Measurements from ENCODE around the gene CLTCL1.
"Not testable (repeated sequence)": the region's sequence is repeated elsewhere in the genome, so short reads cannot be mapped to it uniquely, and the experiment has no call there.

CLTCL1 gene

DNA sequence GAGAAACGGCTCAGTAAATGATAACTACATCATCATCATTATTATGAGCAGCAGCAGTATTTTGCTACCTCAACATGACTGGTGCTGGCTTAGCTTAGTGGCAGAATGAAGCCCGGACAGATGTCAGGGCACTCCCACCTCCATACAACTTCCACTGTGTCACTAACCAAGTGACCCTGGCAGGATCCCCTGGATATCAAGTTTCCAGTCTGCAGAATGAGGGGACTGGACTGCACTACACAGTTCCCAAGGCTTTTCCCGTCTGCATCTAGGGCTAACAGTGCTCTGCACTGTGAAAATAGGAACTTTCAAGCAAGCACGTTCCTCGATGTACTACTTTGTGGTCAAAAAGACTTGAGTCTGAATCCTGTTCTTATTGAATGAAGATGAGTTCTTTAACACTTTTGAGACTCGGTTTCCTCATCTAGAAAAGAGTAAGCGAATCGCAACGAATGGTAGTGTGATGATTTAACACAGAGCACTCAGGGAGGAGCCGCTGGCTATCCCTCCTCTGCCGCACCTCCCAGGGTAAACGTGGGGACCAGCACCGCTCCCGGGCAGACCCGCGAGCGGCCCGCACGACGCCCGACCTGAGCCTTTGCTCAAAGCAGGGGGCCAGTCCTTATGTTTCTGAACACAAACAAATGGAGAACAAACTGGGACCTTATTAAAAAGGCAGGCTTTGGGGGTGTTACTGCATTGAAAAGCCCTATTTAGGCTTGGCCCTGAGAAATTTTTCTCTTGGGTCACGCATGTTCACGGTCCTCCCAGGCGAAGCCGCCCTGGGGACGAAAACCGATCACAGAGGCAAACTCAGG lies 910 bp downstream of the CLTCL1 start:
- DNase-seq (ENCODE audit: low spot score) = no peak

DNA sequence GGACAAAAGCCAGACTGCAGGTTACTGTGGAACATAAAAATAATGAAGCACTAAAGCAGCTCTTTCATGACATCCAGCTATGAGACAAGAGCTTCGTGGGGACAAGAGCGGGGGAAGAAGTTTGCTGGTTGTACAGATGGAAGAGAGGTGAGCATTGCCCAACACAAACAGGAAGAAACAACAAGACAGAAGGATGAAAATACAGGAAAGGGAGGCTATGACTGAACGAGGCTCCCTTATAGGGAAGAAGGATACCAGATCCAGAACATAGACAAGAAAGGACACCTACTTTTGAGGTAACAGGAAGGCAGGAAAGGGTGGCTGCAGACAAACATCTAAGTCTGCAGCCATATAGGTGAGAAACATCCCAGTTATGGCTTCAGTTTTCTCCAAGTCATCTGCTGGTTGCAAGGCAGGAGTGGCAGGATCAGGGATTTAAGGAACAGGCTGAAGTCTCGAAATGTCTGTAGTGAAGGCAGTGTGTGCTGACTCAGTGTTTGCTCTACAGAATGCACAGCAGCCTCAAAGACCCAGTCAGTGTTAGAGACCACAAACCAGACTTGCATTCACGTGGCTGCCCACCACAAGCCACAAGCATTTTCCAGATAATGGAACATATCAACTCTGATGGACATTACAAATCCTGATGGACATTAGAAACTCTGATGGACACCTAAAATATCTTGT lies 1.9 kb downstream of the CLTCL1 start:
- no peak for DNase-seq (ENCODE audit: low spot score)

DNA sequence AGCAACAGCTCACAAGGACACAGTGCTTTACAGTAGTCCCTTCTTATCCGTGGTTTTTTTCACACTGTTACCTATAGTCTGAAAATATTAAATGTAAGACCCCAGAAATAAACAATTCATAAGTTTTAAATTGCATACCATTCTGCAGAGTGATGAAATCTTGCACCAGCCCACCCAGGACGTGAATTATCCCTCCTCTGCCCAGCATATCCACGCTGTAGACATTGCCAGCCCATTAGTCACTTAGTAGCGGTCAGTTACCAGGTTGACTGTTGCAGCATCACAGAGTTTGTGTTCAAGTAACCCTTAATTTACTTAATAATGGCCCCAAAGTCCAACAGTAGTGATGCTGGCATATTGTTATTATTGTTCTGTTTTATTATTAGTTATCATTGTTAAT lies 3.6 kb downstream of the CLTCL1 start:
- DNase-seq (ENCODE audit: low spot score) = no peak

DNA sequence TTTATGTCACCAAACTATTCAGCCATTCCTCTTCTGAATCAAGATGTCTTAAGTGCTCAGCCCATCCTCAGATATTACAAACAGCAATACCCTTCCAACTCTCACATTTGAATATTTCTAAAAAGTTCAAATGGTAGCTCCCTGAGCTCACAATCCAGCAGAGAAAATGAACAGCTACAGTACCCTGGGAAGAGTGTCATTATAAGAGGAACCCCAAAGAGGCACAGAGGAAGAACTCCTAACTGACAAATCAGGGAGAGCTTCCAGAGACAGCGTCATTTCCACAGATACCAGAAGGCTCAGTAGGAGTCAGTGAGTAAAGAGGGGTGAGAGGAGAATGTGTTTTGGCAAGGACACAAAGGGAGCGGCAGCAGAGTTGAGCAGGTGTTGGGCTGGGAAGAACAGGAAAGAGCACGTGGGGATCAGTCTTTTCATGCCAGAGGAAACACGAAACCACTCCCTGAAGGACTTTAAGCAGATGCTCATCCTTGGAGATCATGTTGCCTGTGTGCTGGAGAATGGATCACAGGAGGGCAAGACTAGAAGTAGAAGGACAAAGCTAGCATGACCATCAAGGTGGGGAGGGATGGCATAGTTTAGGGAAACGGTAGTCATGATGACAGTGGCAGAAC lies 4.3 kb downstream of the CLTCL1 start:
- no peak for DNase-seq (ENCODE audit: low spot score)

DNA sequence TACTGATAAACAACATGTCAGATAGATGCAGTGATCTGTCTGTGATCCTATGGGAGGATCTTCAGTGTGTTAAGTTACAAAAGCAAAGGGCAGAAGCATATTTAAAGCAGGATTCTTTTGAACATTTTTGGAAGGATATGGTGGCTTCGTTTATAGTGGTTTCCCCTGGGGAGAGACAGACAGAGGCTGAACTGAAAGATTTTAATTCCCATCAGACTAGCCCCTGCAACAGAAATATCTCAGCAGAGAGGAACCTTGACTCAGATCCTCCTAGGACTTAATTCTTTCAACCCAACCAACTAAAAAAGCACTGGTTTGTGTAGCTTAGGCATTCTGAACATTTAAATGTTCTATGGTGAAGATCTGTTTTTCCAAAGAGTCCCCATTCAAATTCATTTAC lies 5.7 kb downstream of the CLTCL1 start:
- no peak for DNase-seq (ENCODE audit: low spot score)

DNA sequence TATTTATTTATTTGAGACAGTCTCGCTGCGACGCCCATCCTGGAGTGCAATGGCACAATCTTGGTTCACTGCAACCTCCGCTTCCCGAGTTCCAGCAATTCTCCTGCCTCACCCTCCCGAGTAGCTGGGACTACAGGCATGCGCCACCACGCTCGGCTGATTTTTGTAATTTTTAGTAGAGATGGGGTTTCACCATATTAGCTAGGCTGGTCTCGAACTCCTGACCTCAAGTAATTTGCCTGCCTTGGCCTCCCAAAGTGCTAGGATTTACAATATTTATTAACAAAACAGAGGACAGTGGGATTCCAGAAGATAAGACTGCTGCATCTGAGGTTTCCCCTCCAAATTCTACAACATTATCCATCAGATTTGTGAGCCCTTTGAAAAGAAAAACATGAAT lies 12.4 kb downstream of the CLTCL1 start:
- DNase-seq (ENCODE audit: low spot score) = not testable (repeated sequence)

DNA sequence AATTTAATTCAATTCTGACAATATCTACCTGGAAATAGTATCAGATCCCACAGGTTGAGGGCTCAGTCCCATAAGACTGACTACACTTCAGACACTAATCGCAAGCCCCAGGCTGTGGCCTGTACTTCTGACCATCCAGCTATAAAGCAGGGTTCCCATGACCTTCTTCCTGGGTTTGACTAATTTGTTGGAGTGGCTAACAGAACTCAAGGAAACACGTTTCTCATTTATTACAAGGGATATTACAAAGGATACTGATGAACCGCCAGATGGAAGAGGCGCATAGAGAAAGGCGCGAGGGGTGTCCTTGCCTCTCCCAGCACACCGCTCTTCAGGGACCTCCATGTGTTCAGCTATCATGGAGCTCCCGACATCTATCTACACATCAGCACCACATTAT lies 13.7 kb downstream of the CLTCL1 start:
- no peak for DNase-seq (ENCODE audit: low spot score)

DNA sequence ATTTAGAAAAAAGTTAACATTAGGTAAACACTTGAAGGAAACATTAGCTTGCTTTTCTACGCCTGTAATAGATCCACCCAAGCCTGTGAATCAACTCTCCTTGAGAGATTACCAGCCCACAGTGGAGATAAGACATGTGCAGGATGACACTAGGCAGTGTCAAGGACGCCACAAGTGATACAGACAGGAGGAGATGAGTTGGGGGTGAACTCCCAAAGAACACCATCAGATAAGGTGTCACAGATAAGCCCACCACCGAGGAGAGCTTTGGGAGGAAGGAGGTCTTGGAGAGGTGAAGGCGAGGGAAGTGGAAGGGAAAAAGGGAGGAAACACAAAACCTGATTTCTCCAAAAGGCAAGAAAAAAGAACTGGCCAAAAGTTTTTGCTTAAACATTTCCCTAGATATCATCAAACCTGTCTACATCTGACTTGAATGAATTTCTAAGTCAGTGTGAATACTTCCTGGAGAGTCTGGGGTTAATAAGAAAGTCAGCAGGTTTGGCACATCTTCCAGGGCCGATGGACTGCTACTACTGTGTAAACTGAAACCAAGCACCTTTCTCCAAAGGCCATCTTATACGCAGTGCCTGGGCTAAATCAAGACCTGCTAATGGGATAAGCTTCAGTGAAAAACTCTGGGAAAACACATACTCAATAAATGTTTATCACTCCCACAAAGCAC lies 15.5 kb downstream of the CLTCL1 start:
- DNase-seq (ENCODE audit: low spot score) = no peak

DNA sequence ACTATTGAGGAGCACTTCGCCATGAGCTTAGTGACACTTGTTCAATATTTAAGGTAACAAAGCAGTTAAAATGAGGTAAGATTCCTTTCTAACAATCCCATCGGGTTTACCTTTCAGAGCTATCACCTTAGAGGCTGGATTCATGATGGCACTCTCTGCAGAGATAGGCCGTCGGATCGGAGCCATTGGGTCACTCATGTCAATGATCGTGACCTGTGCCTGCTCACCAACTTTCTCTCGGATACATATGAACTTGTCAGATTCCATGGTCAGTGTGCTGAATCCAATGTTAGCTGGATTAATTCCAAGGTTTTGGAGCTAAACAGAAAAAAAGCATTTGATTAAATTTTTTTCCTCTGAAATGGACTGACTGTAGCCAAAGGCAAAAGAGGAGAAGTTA lies 16.0 kb downstream of the CLTCL1 start:
- no peak for DNase-seq (ENCODE audit: low spot score)

GRCh38 chr22:19275104-19275503 lies 16.4 kb downstream of the CLTCL1 start:
- no peak for DNase-seq (ENCODE audit: low spot score)

- DNase-seq (ENCODE audit: low spot score) = no peak
Observed at GRCh38 chr22:19271856-19272535, 19.5 kb downstream of the CLTCL1 start.

GRCh38 chr22:19271273-19271855 lies 20.2 kb downstream of the CLTCL1 start:
- DNase-seq (ENCODE audit: low spot score) = no peak

DNA sequence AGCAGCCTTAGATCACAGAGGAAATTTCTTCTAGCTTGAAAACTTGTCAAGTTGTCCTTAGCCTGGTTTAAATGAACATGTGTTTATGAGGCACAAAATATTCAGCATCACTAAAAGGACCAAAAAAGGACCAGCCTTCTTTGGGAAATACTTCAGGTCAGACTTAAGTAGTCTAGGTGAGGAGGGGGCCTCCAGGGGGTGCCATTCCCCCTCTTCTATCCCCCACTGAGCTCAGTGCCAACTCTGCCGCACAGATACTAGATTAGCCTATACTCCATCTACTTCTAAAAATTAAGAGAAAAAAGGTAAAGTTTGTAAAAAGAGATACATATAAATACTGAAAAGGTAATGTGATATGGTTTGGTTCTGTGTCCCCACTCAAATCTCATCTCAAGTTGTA lies 20.6 kb downstream of the CLTCL1 start:
- no peak for DNase-seq (ENCODE audit: low spot score)

GRCh38 chr22:19266547-19267086 lies 24.9 kb downstream of the CLTCL1 start:
- DNase-seq (ENCODE audit: low spot score) = no peak

GRCh38 chr22:19265779-19266178 lies 25.7 kb downstream of the CLTCL1 start:
- DNase-seq (ENCODE audit: low spot score) = no peak

DNA sequence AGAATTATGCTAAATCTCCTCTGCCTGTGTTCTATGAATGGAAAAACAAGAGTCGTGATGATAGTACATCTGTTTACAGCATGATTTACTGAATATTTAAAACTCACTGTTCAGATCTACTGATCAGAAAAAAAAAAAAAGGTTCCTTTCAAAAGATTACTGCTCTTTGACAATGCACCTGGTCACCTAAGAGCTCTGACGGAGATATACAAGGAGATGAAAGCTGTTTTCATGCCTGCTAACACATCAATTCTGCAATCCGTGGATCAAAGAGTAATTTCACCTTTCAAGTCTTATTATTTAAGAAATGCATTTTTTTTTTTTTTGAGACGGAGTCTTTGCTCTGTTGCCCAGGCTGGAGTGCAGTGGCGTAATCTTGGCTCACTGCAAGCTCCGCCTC lies 30.7 kb downstream of the CLTCL1 start:
- DNase-seq (ENCODE audit: low spot score) = no peak

DNA sequence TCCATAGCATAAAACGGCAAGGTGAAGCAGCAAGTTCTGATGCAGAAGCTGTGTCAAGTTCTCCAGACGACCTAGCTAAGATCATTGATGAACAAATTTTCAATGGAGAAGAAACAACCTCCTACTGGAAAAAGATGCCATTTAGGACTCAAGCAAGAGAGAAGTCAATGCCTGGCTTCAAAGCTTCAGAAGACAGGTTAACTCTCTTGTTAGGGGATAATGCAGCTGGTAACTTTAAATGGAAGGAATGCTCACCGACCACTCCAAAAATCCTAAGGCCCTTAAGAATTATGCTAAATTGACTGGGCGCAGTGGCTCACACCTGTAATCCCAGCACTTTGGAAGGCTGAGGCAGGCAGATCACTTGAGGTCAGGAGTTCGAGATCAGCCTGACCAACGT lies 31.3 kb downstream of the CLTCL1 start:
- no peak for DNase-seq (ENCODE audit: low spot score)

- DNase-seq (ENCODE audit: low spot score) = not testable (repeated sequence)
Observed at GRCh38 chr22:19258968-19259288, 32.6 kb downstream of the CLTCL1 start.

DNA sequence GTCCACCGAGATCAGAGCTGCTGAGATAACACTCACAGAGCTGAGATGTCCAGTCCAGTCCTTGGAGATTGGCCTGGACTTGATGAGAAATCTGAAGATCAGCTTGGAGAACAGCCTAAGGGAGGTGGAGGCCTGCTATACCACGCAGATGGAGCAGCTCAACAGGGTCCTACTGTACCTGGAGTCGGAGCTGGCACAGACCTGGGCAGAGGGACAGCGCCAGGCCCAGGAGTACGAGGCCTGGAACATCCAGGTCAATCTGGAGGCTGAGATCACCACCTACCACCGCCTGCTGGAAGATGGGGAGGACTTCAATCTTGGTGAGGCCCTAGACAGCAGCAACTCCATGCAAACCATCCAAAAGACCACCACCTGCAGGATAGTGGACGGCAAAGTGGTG lies 33.1 kb downstream of the CLTCL1 start:
- DNase-seq (ENCODE audit: low spot score) = no peak

DNA sequence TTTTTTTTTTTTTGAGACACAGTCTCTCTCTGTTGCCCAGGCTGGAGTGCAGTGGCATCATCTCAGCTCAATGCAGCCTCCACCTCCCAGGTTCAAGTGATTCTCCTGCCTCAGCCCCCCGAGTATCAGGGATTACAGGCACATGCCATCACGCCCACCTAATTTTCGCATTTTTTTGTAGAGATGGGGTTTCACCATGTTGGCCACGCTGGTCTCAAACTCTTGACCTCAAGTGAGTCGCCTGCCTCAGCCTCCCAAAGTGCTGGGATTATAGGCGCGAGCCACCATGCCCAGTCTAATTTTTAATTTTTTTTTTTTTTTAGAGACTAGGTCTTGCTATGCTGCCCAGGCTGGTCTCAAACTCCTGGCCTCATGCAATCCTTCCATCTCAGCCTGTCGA lies 35.2 kb downstream of the CLTCL1 start:
- not testable (repeated sequence) for DNase-seq (ENCODE audit: low spot score)

- no peak for DNase-seq (ENCODE audit: low spot score)
Observed at GRCh38 chr22:19253143-19253542, 38.4 kb downstream of the CLTCL1 start.

Measured in COLO829 (cell line).